ENCODE measurements around the gene SGCE.

Gene SGCE

DNA sequence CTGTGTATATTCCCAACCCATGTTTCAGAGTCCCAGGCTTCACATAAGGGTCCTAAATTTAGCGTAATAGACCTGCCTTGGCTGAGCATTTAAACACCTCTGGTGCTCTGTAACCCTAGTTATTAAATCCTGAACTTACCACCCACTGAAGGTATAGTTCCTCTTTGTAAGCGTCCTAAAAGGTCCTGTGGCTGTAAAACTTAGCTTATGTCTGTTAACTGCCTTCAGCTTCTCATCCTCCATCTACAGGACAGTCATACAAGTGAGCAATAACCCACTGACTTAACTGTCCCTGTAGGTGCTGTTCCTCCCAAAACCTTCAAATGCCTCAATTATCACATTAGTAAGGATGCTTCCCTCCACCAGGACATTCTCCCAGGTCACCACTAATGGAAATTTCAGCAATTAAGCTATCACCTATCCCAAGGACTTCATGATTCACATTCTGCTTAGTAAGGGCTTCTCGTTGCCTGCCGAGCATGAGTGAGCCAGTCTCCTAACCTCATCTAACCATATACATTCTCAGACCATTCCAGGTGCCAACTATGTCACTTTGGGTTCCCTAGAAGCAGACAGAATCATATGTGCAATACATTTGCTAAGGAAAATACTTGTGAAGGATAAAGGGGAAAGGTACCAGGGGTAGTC, 90.6 kb downstream of the SGCE start:
- no peak for DNase-seq (ENCODE audit: low spot score)

DNA sequence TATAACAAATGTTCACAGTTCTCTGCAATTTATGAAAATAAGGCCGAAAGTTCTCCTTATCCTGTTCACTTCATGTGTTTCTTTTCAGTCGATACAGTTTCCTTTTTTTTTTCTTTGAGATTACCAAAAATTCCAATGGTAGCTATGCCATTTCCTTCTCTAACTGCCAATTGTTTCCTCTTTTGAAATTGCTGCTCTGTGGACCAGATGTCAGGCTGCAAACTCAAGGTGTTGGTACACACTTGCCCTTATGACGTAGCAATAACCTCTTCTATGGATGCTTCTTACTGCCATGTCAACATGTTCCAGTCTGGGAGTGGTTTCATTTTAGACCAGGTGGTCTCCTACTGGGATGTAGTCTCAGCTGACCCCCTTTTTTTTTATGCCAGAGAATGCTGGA, 93.4 kb downstream of the SGCE start:
- DNase-seq (ENCODE audit: low spot score), result no peak

DNA sequence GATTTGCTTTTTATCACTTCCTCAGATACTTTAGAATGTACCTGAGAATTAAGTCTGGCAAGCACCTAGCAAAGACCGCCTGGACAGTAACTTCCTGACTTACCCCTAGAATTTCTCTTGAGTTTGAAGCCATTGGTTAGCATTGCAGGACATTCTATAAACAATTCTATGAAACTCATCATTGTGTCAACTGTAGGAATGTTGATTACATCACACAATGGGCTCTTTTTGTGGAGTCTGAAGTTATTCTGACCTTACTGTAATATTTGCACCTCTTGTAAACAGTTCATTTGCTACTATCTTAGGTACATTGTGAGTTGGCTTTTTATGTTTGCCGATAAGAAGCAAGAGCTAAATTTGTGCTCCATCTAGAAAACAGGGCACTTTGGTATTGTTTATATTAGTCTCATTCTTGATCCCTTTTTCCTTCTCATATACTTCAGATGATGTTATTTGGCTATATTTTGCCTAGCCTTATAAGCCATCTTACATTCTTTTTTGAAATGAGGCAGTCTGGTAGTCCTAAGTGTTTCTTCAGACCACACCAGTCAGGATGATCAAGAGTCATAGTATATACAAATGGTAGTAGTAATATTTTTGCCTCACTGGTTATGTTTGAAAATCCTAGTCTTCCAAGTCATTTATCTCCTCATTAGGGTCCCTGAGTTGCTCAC, 94.0 kb downstream of the SGCE start:
- DNase-seq (ENCODE audit: low spot score), result no peak

DNA sequence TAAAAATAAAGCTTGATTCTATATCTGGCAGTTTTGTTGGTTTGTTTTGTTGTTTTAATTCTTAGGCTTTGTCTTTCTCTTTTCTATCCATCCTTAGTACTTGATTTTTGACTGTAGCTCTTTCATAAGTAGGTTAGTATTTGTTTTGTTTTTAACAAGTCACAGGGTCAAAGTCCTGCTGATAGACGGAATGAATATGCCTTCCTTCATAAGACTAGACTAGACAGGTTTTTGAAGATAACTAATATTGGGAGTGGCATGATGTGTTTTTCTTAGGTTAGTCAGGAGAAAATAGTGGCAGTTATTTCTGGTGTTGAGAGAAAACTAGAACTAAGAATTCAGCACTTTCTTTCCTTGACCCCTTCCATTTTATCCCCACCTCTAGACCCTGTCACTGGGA, 96.0 kb downstream of the SGCE start:
- DNase-seq (ENCODE audit: low spot score), result no peak

- DNase-seq (ENCODE audit: low spot score), result no peak
These were observed 98.7 kb downstream of the SGCE start for GRCh38 chr7:94557215-94557614.

GRCh38 chr7:94556028-94556427, 99.9 kb downstream of the SGCE start:
- DNase-seq (ENCODE audit: low spot score), result no peak

DNA sequence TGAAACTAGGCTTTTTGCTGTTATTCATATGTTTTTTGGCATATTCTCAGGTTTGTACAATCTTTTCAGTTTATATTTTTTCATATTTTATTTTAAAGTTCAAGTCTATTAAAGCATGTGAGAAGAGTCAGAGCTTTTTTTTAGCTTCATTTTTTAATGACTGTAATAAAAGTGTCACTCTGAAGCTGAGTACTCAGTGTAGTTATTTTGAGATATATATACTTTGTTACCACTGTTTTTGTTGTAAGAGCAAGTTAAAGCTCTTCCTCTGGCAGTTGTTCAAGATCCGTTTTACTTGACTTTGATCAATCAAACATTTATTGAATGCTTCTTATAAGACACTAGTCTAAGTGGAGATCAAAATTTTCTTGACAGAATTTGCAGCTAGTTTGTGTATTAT, 108.8 kb downstream of the SGCE start:
- DNase-seq (ENCODE audit: low spot score), result no peak

GRCh38 chr7:94540428-94540827, 115.5 kb downstream of the SGCE start:
- DNase-seq (ENCODE audit: low spot score), result no peak

All from left forelimb (tissue), 1 donor.